Measurements from ENCODE around the gene PSMC1.

DNA sequence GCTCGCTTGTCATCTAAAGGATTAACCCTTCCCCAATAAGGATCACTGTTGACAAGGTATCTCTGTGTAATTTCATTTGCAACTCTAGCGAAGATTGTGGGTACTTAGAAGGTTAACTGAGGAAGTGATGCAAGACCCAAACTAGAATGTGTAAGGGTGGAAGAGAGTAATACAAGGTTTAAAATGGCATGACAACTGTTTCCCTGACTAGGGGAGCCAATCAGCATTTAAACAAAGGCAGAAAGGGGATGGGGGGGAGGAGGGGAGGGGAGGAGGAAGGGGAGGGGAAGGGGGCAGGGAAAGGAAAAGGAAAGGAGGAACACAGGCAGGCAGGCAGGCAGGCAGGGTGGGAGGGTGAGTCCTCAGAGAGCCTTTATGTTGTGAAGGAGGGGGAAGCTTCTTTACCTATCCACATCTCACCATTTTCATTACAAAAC lies 44.3 kb downstream of the PSMC1 start:
- TF ChIP-seq YY1 (IDR thresholded peaks at IDR 0.05; ENCODE audit: low read depth): no peak
- TF ChIP-seq, protein P1, sequence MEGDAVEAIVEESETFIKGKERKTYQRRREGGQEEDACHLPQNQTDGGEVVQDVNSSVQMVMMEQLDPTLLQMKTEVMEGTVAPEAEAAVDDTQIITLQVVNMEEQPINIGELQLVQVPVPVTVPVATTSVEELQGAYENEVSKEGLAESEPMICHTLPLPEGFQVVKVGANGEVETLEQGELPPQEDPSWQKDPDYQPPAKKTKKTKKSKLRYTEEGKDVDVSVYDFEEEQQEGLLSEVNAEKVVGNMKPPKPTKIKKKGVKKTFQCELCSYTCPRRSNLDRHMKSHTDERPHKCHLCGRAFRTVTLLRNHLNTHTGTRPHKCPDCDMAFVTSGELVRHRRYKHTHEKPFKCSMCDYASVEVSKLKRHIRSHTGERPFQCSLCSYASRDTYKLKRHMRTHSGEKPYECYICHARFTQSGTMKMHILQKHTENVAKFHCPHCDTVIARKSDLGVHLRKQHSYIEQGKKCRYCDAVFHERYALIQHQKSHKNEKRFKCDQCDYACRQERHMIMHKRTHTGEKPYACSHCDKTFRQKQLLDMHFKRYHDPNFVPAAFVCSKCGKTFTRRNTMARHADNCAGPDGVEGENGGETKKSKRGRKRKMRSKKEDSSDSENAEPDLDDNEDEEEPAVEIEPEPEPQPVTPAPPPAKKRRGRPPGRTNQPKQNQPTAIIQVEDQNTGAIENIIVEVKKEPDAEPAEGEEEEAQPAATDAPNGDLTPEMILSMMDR (IDR thresholded peaks at IDR 0.05): no peak
- TF ChIP-seq POLR2AphosphoS5 (IDR thresholded peaks at IDR 0.05; ENCODE audit: low read depth, low read length): no peak
- TF ChIP-seq, protein P2, sequence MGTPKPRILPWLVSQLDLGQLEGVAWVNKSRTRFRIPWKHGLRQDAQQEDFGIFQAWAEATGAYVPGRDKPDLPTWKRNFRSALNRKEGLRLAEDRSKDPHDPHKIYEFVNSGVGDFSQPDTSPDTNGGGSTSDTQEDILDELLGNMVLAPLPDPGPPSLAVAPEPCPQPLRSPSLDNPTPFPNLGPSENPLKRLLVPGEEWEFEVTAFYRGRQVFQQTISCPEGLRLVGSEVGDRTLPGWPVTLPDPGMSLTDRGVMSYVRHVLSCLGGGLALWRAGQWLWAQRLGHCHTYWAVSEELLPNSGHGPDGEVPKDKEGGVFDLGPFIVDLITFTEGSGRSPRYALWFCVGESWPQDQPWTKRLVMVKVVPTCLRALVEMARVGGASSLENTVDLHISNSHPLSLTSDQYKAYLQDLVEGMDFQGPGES (IDR thresholded peaks at IDR 0.05; ENCODE audit: low read depth, low read length): no peak
- no peak for TF ChIP-seq CHD2 (IDR thresholded peaks at IDR 0.05; ENCODE audit: low read length, partially characterized antibody)
